HEK293 (cell line): ENCODE results near the gene SEMA4C.
A peak's percentile ranks its signal among the peaks of the same experiment; 100 is the strongest.

Experiments
- CTCF ChIA-PET: fragments of 350-600 bp; formaldehyde crosslinking; extraction: SDS; loops from one replicate; lab custom pipeline; 2021; ENCODE audit warnings: antibody characterized with exemption; lab: Yijun Ruan, JAX
- POLR2A ChIA-PET: fragments of 300-600 bp; formaldehyde crosslinking; extraction: SDS; loops from one replicate; lab custom pipeline; 2020; ENCODE audit warnings: antibody characterized with exemption, inconsistent platforms; lab: Yijun Ruan, JAX
- H3K27ac ChIP-seq: fragments of 200-500 bp; sonication (Bioruptor generic); 2 replicates; pipeline ENCODE4 v1.5.1; 2014; ENCODE audit warnings: low read depth, low read length, control low read depth, inconsistent platforms; ENCODE audit errors: extremely low read depth
- H3K36me3 ChIP-seq, 2 experiments: fragments of 200-500 bp in 1 of 2; sonication (Bioruptor generic) in 1 of 2; 1 replicate in 1 of 2; 2 replicates in 1 of 2; pipeline ENCODE4 v1.5.1; 2014 to 2017; ENCODE audit warnings: inconsistent platforms in 2 of 2, low read length in 2 of 2; ENCODE audit not compliant: control insufficient read depth in 2 of 2, insufficient read depth in 1 of 2
- H3K4me1 ChIP-seq: fragments of 200-500 bp; sonication (Bioruptor generic); 2 replicates; pipeline ENCODE4 v1.5.1; 2014; ENCODE audit warnings: mild to moderate bottlenecking, low read length, inconsistent platforms; ENCODE audit not compliant: control insufficient read depth, insufficient read depth
- H3K4me3 ChIP-seq: 2 replicates; pipeline ENCODE4 v1.5.1; 2011; ENCODE audit warnings: low read depth, mild to moderate bottlenecking, control low read depth, low read length, moderate library complexity
- H3K9me3 ChIP-seq: fragments of 200-500 bp; sonication (Bioruptor generic); 2 replicates; pipeline ENCODE4 v1.5.1; 2014; ENCODE audit warnings: low read depth, low read length, inconsistent platforms; ENCODE audit not compliant: control insufficient read depth, insufficient read depth
- GLIS1 ChIP-seq: fragments of 450-650 bp; formaldehyde crosslinking; IDR thresholded peaks from 2 replicates; pipeline ENCODE4 v1.5.1; 2016; ENCODE audit warnings: missing biosample characterization, missing genetic modification characterization
- IKZF3 ChIP-seq: fragments of 450-650 bp; IDR thresholded peaks from 2 replicates; pipeline ENCODE4 v1.5.0; 2018; ENCODE audit warnings: missing biosample characterization, mild to moderate bottlenecking, missing genetic modification characterization, moderate library complexity
- INSM2 ChIP-seq: fragments of 450-650 bp; formaldehyde crosslinking; IDR thresholded peaks from 2 replicates; pipeline ENCODE4 v1.5.1; 2016; ENCODE audit warnings: missing biosample characterization, missing genetic modification characterization
- KLF1 ChIP-seq: fragments of 450-650 bp; formaldehyde crosslinking; IDR thresholded peaks from 2 replicates; pipeline ENCODE4 v1.5.1; 2016; ENCODE audit warnings: missing biosample characterization, missing genetic modification characterization
- KLF8 ChIP-seq: fragments of 450-650 bp; formaldehyde crosslinking; IDR thresholded peaks from 2 replicates; pipeline ENCODE4 v1.5.1; 2016; ENCODE audit warnings: missing biosample characterization, missing genetic modification characterization
- PRDM2 ChIP-seq: fragments of 450-650 bp; formaldehyde crosslinking; IDR thresholded peaks from 2 replicates; pipeline ENCODE4 v1.5.1; 2016; ENCODE audit warnings: missing biosample characterization, missing genetic modification characterization, borderline replicate concordance
- TCF7L2 ChIP-seq: IDR thresholded peaks from 2 replicates; pipeline ENCODE4 v1.6.1; 2011; ENCODE audit warnings: low read depth, mild to moderate bottlenecking, inconsistent platforms, low read length, moderate library complexity, borderline replicate concordance
- WT1 ChIP-seq: fragments of 450-650 bp; formaldehyde crosslinking; IDR thresholded peaks from 2 replicates; pipeline ENCODE4 v1.5.1; 2016; ENCODE audit warnings: missing biosample characterization, missing genetic modification characterization
- ZFP41 ChIP-seq: fragments of 450-650 bp; formaldehyde crosslinking; IDR thresholded peaks from 2 replicates; pipeline ENCODE4 v1.5.1; 2016; ENCODE audit warnings: missing biosample characterization, missing genetic modification characterization, borderline replicate concordance
- ZIC2 ChIP-seq: fragments of 450-650 bp; formaldehyde crosslinking; IDR thresholded peaks from 2 replicates; pipeline ENCODE4 v1.5.1; 2016; ENCODE audit warnings: missing biosample characterization, missing genetic modification characterization
- ZNF140 ChIP-seq: fragments of 450-650 bp; formaldehyde crosslinking; IDR thresholded peaks from 2 replicates; pipeline ENCODE4 v1.5.1; 2016; ENCODE audit warnings: missing biosample characterization, missing genetic modification characterization
- ZNF169 ChIP-seq: fragments of 450-650 bp; formaldehyde crosslinking; IDR thresholded peaks from 2 replicates; pipeline ENCODE4 v1.5.1; 2016; ENCODE audit warnings: missing biosample characterization, missing genetic modification characterization
- ZNF266 ChIP-seq: fragments of 450-650 bp; formaldehyde crosslinking; IDR thresholded peaks from 2 replicates; pipeline ENCODE4 v1.5.1; 2016; ENCODE audit warnings: missing biosample characterization, missing genetic modification characterization, low read depth
- ZNF302 ChIP-seq: fragments of 450-650 bp; formaldehyde crosslinking; IDR thresholded peaks from 2 replicates; pipeline ENCODE4 v1.5.1; 2016; ENCODE audit warnings: missing biosample characterization, missing genetic modification characterization, low read depth
- ZNF362 ChIP-seq: fragments of 450-650 bp; formaldehyde crosslinking; IDR thresholded peaks from 2 replicates; pipeline ENCODE4 v1.5.1; 2016; ENCODE audit warnings: missing biosample characterization, missing genetic modification characterization
- ZNF398 ChIP-seq: fragments of 450-650 bp; formaldehyde crosslinking; IDR thresholded peaks from 2 replicates; pipeline ENCODE4 v1.5.1; 2017; ENCODE audit warnings: missing biosample characterization, missing genetic modification characterization
- ZNF426 ChIP-seq: fragments of 450-650 bp; formaldehyde crosslinking; IDR thresholded peaks from 2 replicates; pipeline ENCODE4 v1.5.1; 2017; ENCODE audit warnings: missing biosample characterization, missing genetic modification characterization, mild to moderate bottlenecking, inconsistent platforms, moderate library complexity
- ZNF529 ChIP-seq: fragments of 450-650 bp; formaldehyde crosslinking; IDR thresholded peaks from 2 replicates; pipeline ENCODE4 v1.5.1; 2017; ENCODE audit warnings: missing genetic modification characterization, missing biosample characterization; ENCODE audit not compliant: insufficient replicate concordance
- ZNF558 ChIP-seq: fragments of 450-650 bp; formaldehyde crosslinking; IDR thresholded peaks from 2 replicates; pipeline ENCODE4 v1.5.1; 2016; ENCODE audit warnings: missing biosample characterization, missing genetic modification characterization
- ZNF664 ChIP-seq: fragments of 450-650 bp; formaldehyde crosslinking; IDR thresholded peaks from 2 replicates; pipeline ENCODE4 v1.5.1; 2016; ENCODE audit warnings: missing biosample characterization, missing genetic modification characterization
- ZNF704 ChIP-seq: fragments of 450-650 bp; formaldehyde crosslinking; IDR thresholded peaks from 2 replicates; pipeline ENCODE4 v1.5.1; 2016; ENCODE audit warnings: missing biosample characterization, missing genetic modification characterization
- ZNF777 ChIP-seq: fragments of 450-650 bp; formaldehyde crosslinking; IDR thresholded peaks from 2 replicates; pipeline ENCODE4 v1.5.1; 2017; ENCODE audit warnings: missing biosample characterization, missing genetic modification characterization, borderline replicate concordance
- ZNF791 ChIP-seq: fragments of 450-650 bp; formaldehyde crosslinking; IDR thresholded peaks from 2 replicates; pipeline ENCODE4 v1.5.1; 2016; ENCODE audit warnings: missing biosample characterization, missing genetic modification characterization

SEMA4C gene

GRCh38 chr2:96826546-96827278, 43.2 kb downstream of the SEMA4C start (continued):
- no peak for TF ChIP-seq IKZF3 (tag by site-specific recombination)
- TF ChIP-seq PRDM2 (tag by site-specific recombination), result no peak
- no peak for TF ChIP-seq ZNF426 (tag by site-specific recombination)
- no peak for TF ChIP-seq KLF8 (tag by site-specific recombination)
- TF ChIP-seq ZFP41, result no peak
- no peak for TF ChIP-seq TCF7L2
- TF ChIP-seq ZNF777 (tag by site-specific recombination), result no peak
- no peak for TF ChIP-seq ZNF664
- no peak for TF ChIP-seq ZNF704 (tag by site-specific recombination)

- no peak for TF ChIP-seq ZNF529 (tag by site-specific recombination)
- no peak for TF ChIP-seq ZNF398 (tag by site-specific recombination)
- TF ChIP-seq ZNF169, result no peak
- TF ChIP-seq WT1 (tag by site-specific recombination), result no peak
- peak; percentile 87 for TF ChIP-seq GLIS1 (tag by site-specific recombination)
- no peak for TF ChIP-seq ZNF558 (tag by site-specific recombination)
- TF ChIP-seq TCF7L2, result no peak
- TF ChIP-seq ZIC2 (tag by site-specific recombination), result peak; percentile 68
- no peak for TF ChIP-seq ZNF791 (tag by site-specific recombination)
- TF ChIP-seq KLF1, result no peak
- no peak for TF ChIP-seq ZNF266
- no peak for TF ChIP-seq ZNF140 (tag by site-specific recombination)
- TF ChIP-seq ZNF302 (tag by site-specific recombination), result no peak
- TF ChIP-seq ZNF362, result no peak
- TF ChIP-seq INSM2 (tag by site-specific recombination), result no peak
- Histone ChIP-seq H3K4me3 (no peak overlapping the region), H3K27ac (no peak overlapping the region), H3K4me1 (peaks cover 3% of the 10 kb centered on the region; the same call in 1 of the 2 replicates), H3K36me3 (peaks cover 24 to 74% of the 10 kb centered on the region in 2 experiments), H3K9me3 (no peaks in the 10 kb centered on the region)
- CTCF ChIA-PET, result interaction anchor here (0.5 to 1.3 kb wide), 5 partner anchors 10 to 78 kb away, joined by 3 to 4 read pairs (median 4); partner anchors contain the start of gene ANKRD39
- POLR2A ChIA-PET, result no interaction called here
Measured at GRCh38 chr2:96825057-96825456, 44.8 kb downstream of the SEMA4C start.
